Ishikawa (cell line): ENCODE results near the gene ROR1.

Experiments
- CREB1 ChIP-seq: IDR thresholded peaks from 2 replicates; pipeline ENCODE4 v1.6.1; 2012; ENCODE audit warnings: low read depth
- EGR1 ChIP-seq: IDR thresholded peaks from 2 replicates; pipeline ENCODE4 v1.6.1; 2012
- EP300 ChIP-seq: IDR thresholded peaks from 2 replicates; pipeline ENCODE4 v1.6.1; 2012; ENCODE audit warnings: borderline replicate concordance
- FOXM1 ChIP-seq: IDR thresholded peaks from 2 replicates; pipeline ENCODE4 v1.6.1; 2012; ENCODE audit warnings: low read depth, borderline replicate concordance
- REST ChIP-seq: IDR thresholded peaks from 2 replicates; pipeline ENCODE4 v1.6.1; 2012; ENCODE audit warnings: low read depth, mild to moderate bottlenecking
- YY1 ChIP-seq: IDR thresholded peaks from 2 replicates; pipeline ENCODE4 v1.6.1; 2012; ENCODE audit warnings: low read depth

- no peak for TF ChIP-seq FOXM1
- TF ChIP-seq REST = no peak
- TF ChIP-seq EP300 = no peak
- TF ChIP-seq YY1 = no peak
- no peak for TF ChIP-seq EGR1
- TF ChIP-seq CREB1 = no peak
These were observed 337.3 kb downstream of the ROR1 start for GRCh38 chr1:64110924-64111777.
